ENCODE results near the gene KIF26B. TPM values are rescaled to one million over a fixed set of nuclear protein-coding genes. Genes with fewer than 3 reads are reported as not detected.

Gene KIF26B
- total RNA-seq, 1 donor from 2014 or later = 3.4 TPM

DNA sequence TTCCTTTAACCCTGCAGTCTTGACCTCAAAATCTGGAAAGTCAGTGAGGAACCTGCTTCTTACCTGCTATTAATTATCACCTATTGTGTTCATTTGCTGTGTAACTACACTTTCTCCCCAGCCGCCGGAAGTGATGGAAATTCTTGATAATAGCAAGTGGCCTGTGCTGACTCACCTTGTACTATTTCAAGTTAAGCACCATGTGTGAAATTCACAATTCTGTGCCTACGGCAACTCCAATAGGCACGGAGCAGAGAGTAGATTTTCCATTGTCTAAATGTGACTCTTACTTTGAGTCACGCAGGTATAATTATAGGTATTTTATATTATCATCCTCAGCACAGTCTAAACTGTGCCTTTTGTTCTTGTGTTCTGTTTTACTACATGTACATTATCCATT lies 466.8 kb downstream of the KIF26B start:
- Mint-ChIP-seq H3K36me3 (ENCODE audit: low read depth, unreplicated experiment) (no peaks in the 10 kb centered on the region), H3K27ac (ENCODE audit: unreplicated experiment) (no peak overlapping the region), H3K9me3 (ENCODE audit: unreplicated experiment) (no peaks in the 10 kb centered on the region), H3K27me3 (ENCODE audit: unreplicated experiment) (no peaks in the 10 kb centered on the region), H3K4me1 (ENCODE audit: unreplicated experiment) (peaks cover 2% of the 10 kb centered on the region), H3K4me3 (ENCODE audit: unreplicated experiment) (no peak overlapping the region)
- DNase-seq (ENCODE audit: low spot score) = no peak
- TF ChIP-seq, protein P1, sequence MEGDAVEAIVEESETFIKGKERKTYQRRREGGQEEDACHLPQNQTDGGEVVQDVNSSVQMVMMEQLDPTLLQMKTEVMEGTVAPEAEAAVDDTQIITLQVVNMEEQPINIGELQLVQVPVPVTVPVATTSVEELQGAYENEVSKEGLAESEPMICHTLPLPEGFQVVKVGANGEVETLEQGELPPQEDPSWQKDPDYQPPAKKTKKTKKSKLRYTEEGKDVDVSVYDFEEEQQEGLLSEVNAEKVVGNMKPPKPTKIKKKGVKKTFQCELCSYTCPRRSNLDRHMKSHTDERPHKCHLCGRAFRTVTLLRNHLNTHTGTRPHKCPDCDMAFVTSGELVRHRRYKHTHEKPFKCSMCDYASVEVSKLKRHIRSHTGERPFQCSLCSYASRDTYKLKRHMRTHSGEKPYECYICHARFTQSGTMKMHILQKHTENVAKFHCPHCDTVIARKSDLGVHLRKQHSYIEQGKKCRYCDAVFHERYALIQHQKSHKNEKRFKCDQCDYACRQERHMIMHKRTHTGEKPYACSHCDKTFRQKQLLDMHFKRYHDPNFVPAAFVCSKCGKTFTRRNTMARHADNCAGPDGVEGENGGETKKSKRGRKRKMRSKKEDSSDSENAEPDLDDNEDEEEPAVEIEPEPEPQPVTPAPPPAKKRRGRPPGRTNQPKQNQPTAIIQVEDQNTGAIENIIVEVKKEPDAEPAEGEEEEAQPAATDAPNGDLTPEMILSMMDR (IDR thresholded peaks at IDR 0.05; ENCODE audit: unreplicated experiment) = no peak

DNA sequence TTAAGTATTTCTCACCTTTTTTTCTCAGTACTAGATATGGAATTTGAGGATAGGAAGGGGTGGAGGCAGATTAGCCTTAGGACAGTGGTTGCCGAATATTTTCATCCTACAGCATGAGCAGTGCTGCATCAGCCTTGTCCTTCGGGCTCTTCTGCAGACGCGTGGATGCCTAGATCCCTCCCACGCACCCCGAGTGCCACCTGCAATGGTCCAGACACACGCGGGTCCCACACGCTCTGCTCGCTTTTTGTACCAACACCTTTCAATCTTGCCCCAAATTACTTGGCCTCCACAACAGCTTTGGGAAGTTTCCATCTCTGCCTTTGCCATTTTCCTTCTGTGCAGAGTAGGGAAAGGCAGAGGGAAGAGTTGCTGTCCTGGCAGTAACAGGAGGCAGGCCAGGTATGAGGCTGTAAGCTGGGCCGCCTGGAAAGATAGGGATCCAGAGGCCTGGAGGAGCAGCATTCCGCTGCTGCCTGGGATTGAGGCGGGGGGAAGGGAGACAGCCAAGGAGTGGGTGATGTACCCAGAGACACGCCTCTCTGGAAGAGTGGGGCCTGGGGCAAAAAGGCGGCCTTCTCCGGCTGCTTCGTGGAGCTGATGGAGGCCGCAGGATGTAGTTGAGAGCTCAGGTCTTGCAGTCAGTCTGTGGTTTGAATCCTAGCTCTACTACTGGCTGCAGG lies 467.7 kb downstream of the KIF26B start:
- DNase-seq (ENCODE audit: low spot score) = no peak
- Mint-ChIP-seq H3K27ac (ENCODE audit: unreplicated experiment) (no peak overlapping the region), H3K9me3 (ENCODE audit: unreplicated experiment) (no peaks in the 10 kb centered on the region), H3K4me3 (ENCODE audit: unreplicated experiment) (no peak overlapping the region), H3K36me3 (ENCODE audit: low read depth, unreplicated experiment) (no peaks in the 10 kb centered on the region), H3K27me3 (ENCODE audit: unreplicated experiment) (no peaks in the 10 kb centered on the region), H3K4me1 (ENCODE audit: unreplicated experiment) (peaks cover 2% of the 10 kb centered on the region)
- TF ChIP-seq, protein P1 (IDR thresholded peaks at IDR 0.05; ENCODE audit: unreplicated experiment) = no peak

DNA sequence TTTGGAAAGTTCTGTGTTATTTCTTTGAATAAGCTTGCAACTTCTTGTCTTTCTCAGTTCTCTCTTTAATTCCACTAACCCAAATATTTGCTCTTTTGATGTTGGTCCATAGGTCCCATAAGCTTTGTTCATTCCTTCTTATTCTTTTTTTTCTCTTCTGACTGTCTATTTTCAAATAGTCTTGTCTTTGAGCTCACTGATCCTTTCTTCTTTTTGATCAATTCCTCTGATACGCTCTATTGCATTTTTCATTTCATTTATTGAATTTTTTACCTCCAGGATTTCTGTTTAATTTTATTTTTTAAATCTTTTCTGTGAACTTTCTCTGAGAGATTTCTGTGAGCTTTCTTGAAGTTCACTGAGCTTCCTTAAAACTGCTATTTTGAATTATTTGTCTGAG lies 486.6 kb downstream of the KIF26B start:
- H3K4me3 Mint-ChIP-seq (ENCODE audit: unreplicated experiment) = no peak overlapping the region
- H3K4me1 Mint-ChIP-seq (ENCODE audit: unreplicated experiment) = no peaks in the 10 kb centered on the region
- H3K9me3 Mint-ChIP-seq (ENCODE audit: unreplicated experiment) = peaks cover 11% of the 10 kb centered on the region
- no peak overlapping the region for H3K27ac Mint-ChIP-seq (ENCODE audit: unreplicated experiment)
- H3K27me3 Mint-ChIP-seq (ENCODE audit: unreplicated experiment) = no peaks in the 10 kb centered on the region
- DNase-seq (ENCODE audit: low spot score) = no peak
- TF ChIP-seq, protein P1 (IDR thresholded peaks at IDR 0.05; ENCODE audit: unreplicated experiment) = no peak
- peaks cover 4% of the 10 kb centered on the region for H3K36me3 Mint-ChIP-seq (ENCODE audit: low read depth, unreplicated experiment)

DNA sequence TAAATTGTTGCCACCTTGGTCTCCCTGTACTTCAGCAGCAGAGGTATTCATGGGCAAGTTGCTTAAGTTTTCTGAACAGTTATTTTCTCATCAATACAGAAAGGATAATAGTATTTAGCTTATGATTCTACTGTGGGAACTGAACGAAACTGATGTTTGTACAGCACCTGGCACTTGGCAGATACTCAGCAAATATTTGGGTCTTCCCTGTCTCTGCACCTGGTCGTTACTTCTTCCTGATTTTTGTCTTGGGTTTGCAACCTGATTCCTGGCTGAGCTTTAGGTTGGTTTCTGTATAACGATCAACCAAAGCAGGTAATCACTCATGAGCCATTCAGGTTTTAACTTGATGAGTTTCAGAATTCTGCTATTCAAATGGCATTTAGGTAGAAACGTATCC lies 490.6 kb downstream of the KIF26B start:
- DNase-seq (ENCODE audit: low spot score) = no peak
- TF ChIP-seq, protein P1 (IDR thresholded peaks at IDR 0.05; ENCODE audit: unreplicated experiment) = no peak
- no peak overlapping the region for H3K27ac Mint-ChIP-seq (ENCODE audit: unreplicated experiment)
- H3K36me3 Mint-ChIP-seq (ENCODE audit: low read depth, unreplicated experiment) = peaks cover 4% of the 10 kb centered on the region
- peaks cover 11% of the 10 kb centered on the region for H3K9me3 Mint-ChIP-seq (ENCODE audit: unreplicated experiment)
- H3K27me3 Mint-ChIP-seq (ENCODE audit: unreplicated experiment) = no peaks in the 10 kb centered on the region
- peaks cover 4% of the 10 kb centered on the region for H3K4me1 Mint-ChIP-seq (ENCODE audit: unreplicated experiment)
- H3K4me3 Mint-ChIP-seq (ENCODE audit: unreplicated experiment) = no peak overlapping the region

DNA sequence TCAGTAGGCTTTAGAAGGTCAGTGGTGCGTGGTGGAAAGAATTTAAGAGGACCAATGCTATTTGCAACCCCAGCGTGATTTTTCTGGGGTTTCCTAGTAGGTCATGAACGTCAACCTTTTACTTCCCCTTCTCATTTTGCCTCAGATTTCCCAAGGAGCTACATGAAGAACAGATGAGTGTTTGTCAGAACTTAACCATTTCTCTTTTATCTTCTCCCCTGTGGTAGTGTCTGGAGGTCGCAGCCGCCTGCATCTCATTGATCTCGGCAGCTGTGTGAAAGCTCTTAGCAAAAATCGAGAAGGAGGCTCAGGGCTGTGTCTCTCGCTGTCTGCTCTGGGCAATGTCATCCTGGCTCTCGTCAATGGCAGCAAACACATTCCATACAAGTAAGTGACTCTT lies 491.1 kb downstream of the KIF26B start:
- Mint-ChIP-seq H3K27ac (ENCODE audit: unreplicated experiment) (no peak overlapping the region), H3K4me1 (ENCODE audit: unreplicated experiment) (peaks cover 4% of the 10 kb centered on the region), H3K4me3 (ENCODE audit: unreplicated experiment) (no peak overlapping the region), H3K9me3 (ENCODE audit: unreplicated experiment) (peaks cover 11% of the 10 kb centered on the region), H3K36me3 (ENCODE audit: low read depth, unreplicated experiment) (peaks cover 4% of the 10 kb centered on the region), H3K27me3 (ENCODE audit: unreplicated experiment) (no peaks in the 10 kb centered on the region)
- no peak for DNase-seq (ENCODE audit: low spot score)
- TF ChIP-seq, protein P1 (IDR thresholded peaks at IDR 0.05; ENCODE audit: unreplicated experiment) = no peak
